Mesenchymal stem cell (in vitro differentiated cells and primary cell): Measurements from ENCODE around the gene ITPKC.

Source experiments
- DNase-seq: peaks from one replicate; pipeline ENCODE4 v3.0.0-alpha.2; 2013
- H2AFZ ChIP-seq: one replicate; pipeline ENCODE4 v1.6.1; 2013; ENCODE audit warnings: low read depth, mild to moderate bottlenecking, control low read depth, inconsistent platforms, low read length, moderate library complexity
- H2AK5ac ChIP-seq: 2 replicates; pipeline ENCODE4 v1.6.1; 2013; ENCODE audit warnings: low read length, moderate library complexity, mild to moderate bottlenecking, inconsistent platforms; ENCODE audit not compliant: severe bottlenecking
- H2BK120ac ChIP-seq: one replicate; pipeline ENCODE4 v1.6.1; 2013; ENCODE audit warnings: low read depth, mild to moderate bottlenecking, inconsistent platforms, low read length, moderate library complexity
- H2BK12ac ChIP-seq, 2 experiments: one replicate each; pipeline ENCODE4 v1.6.1; 2013; ENCODE audit warnings: inconsistent platforms in 2 of 2, low read length in 2 of 2, mild to moderate bottlenecking in 2 of 2, moderate library complexity in 2 of 2, control low read depth in 1 of 2
- H2BK15ac ChIP-seq: one replicate; pipeline ENCODE4 v1.6.1; 2013; ENCODE audit warnings: mild to moderate bottlenecking, low read depth, inconsistent platforms; ENCODE audit not compliant: poor library complexity, severe bottlenecking
- H2BK5ac ChIP-seq: 2 replicates; pipeline ENCODE4 v1.6.1; 2013; ENCODE audit warnings: low read depth, mild to moderate bottlenecking, low read length, control low read depth, inconsistent platforms; ENCODE audit not compliant: poor library complexity, severe bottlenecking
- H3K14ac ChIP-seq, 2 experiments: one replicate each; pipeline ENCODE4 v1.6.1; 2013; ENCODE audit warnings: inconsistent platforms in 2 of 2, low read length in 2 of 2, control low read depth in 1 of 2, mild to moderate bottlenecking in 1 of 2, moderate library complexity in 1 of 2
- H3K18ac ChIP-seq, 2 experiments: one replicate each; pipeline ENCODE4 v1.6.1; 2013; ENCODE audit warnings: inconsistent platforms in 2 of 2, low read length in 2 of 2, control low read depth in 1 of 2, low read depth in 1 of 2, mild to moderate bottlenecking in 1 of 2
- H3K23ac ChIP-seq, 2 experiments: one replicate each; pipeline ENCODE4 v1.6.1; 2013; ENCODE audit warnings: inconsistent platforms in 2 of 2, low read length in 2 of 2, mild to moderate bottlenecking in 2 of 2, moderate library complexity in 2 of 2, control low read depth in 1 of 2
- H3K27ac ChIP-seq: 2 replicates; pipeline ENCODE4 v1.5.1; 2013; ENCODE audit warnings: mild to moderate bottlenecking, moderate library complexity, low read length, control low read depth, inconsistent platforms; ENCODE audit not compliant: poor library complexity, severe bottlenecking
- H3K27me3 ChIP-seq, 2 experiments: 2 replicates each; pipeline versions ENCODE4 v1.6.1 to v1.7.0; 2013; ENCODE audit warnings: low read length in 2 of 2, mild to moderate bottlenecking in 2 of 2, moderate library complexity in 2 of 2, control low read depth in 1 of 2, inconsistent platforms in 1 of 2; ENCODE audit not compliant: control insufficient read depth in 1 of 2, insufficient read depth in 1 of 2
- H3K36me3 ChIP-seq, 2 experiments: 2 replicates each; pipeline versions ENCODE4 v1.6.1 to v1.7.0; 2013; ENCODE audit warnings: low read length in 2 of 2, control low read depth in 1 of 2, inconsistent platforms in 1 of 2, low read depth in 1 of 2, mild to moderate bottlenecking in 1 of 2; ENCODE audit not compliant: insufficient read depth in 2 of 2, control insufficient read depth in 1 of 2
- H3K4ac ChIP-seq, 2 experiments: one replicate each; pipeline ENCODE4 v1.6.1; 2013; ENCODE audit warnings: inconsistent platforms in 2 of 2, low read length in 2 of 2, mild to moderate bottlenecking in 2 of 2, moderate library complexity in 2 of 2, control low read depth in 1 of 2, low read depth in 1 of 2
- H3K4me1 ChIP-seq: 2 replicates; pipeline ENCODE4 v1.6.1; 2013; ENCODE audit warnings: low read depth, low read length, control low read depth; ENCODE audit not compliant: control insufficient read depth, insufficient read depth
- H3K4me2 ChIP-seq: 2 replicates; pipeline ENCODE4 v1.6.1; 2013; ENCODE audit warnings: low read length, mild to moderate bottlenecking, inconsistent platforms; ENCODE audit not compliant: poor library complexity, severe bottlenecking
- H3K4me3 ChIP-seq, 2 experiments: 2 replicates each; pipeline versions ENCODE4 v1.5.1 to v1.7.0; 2013; ENCODE audit warnings: low read length in 2 of 2, mild to moderate bottlenecking in 2 of 2, control low read depth in 1 of 2, low read depth in 1 of 2; ENCODE audit not compliant: insufficient read depth in 1 of 2
- H3K79me1 ChIP-seq: replicated peaks from 2 replicates; pipeline ENCODE4 v1.6.1; 2013; ENCODE audit warnings: mild to moderate bottlenecking, control low read depth, low read length, inconsistent platforms; ENCODE audit not compliant: poor library complexity, severe bottlenecking
- H3K9ac ChIP-seq: 2 replicates; pipeline ENCODE4 v1.7.0; 2013; ENCODE audit warnings: mild to moderate bottlenecking, low read length, moderate library complexity
- H3K9me3 ChIP-seq: 2 replicates; pipeline ENCODE4 v1.7.0; 2013; ENCODE audit warnings: mild to moderate bottlenecking, low read length; ENCODE audit not compliant: control insufficient read depth
- H4K8ac ChIP-seq: one replicate; pipeline ENCODE4 v1.6.1; 2013; ENCODE audit warnings: inconsistent platforms, mild to moderate bottlenecking, low read length, moderate library complexity
- H4K91ac ChIP-seq: one replicate; pipeline ENCODE4 v1.6.1; 2013; ENCODE audit warnings: mild to moderate bottlenecking, low read length, inconsistent platforms
- WGBS: methylation state at CpG from one replicate; pipeline ENCODE4 v1.1.7; 2013; ENCODE audit warnings: mixed read lengths; 5-methylcytosine and 5-hydroxymethylcytosine counted together

The ITPKC gene

DNA sequence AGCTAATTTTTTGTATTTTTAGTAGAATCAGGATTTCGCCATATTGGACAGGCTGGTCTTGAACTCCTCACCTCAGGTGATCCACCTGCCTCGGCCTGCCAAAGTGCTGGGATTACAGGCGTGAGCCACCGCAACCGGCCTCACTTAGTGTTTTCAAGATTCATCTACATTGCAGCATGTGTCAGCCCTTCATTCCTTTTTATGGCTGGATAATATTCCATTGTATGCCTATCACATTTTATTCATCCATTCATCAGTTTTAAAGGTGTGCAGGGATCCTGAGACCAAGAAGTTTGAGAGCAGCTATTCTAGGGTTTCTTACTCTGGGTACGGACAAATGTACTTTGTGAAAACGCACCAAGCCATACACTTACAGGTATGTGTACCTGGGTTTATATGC lies 9.3 kb upstream of the ITPKC start:
- peaks cover 50 to 71% of the 10 kb centered on the region in 2 experiments for H3K36me3 ChIP-seq
- no peak overlapping the region for H3K14ac ChIP-seq
- DNase-seq = no peak
- no peak overlapping the region for H2BK15ac ChIP-seq
- peaks cover 19% of the 10 kb centered on the region for H3K79me1 ChIP-seq
- H2BK120ac ChIP-seq = no peak overlapping the region
- 98% methylated on average over 7 of the region's 7 CpGs for WGBS
- no peaks in the 10 kb centered on the region for H3K27me3 ChIP-seq
- no peaks in the 10 kb centered on the region for H3K9me3 ChIP-seq
- no peak overlapping the region for H2AK5ac ChIP-seq
- no peak overlapping the region for H3K9ac ChIP-seq
- no peak overlapping the region for H3K18ac ChIP-seq
- no peak overlapping the region for H3K4me2 ChIP-seq
- H2BK5ac ChIP-seq = no peak overlapping the region
- H4K8ac ChIP-seq = no peak overlapping the region
- H3K4me3 ChIP-seq = no peak overlapping the region
- H3K27ac ChIP-seq = no peak overlapping the region
- H3K4me1 ChIP-seq = peaks cover 1% of the 10 kb centered on the region
- H4K91ac ChIP-seq = no peak overlapping the region
- no peak overlapping the region for H2BK12ac ChIP-seq
- H3K23ac ChIP-seq = no peak overlapping the region
- H3K4ac ChIP-seq = no peak overlapping the region
- no peak overlapping the region for H2AFZ ChIP-seq

DNA sequence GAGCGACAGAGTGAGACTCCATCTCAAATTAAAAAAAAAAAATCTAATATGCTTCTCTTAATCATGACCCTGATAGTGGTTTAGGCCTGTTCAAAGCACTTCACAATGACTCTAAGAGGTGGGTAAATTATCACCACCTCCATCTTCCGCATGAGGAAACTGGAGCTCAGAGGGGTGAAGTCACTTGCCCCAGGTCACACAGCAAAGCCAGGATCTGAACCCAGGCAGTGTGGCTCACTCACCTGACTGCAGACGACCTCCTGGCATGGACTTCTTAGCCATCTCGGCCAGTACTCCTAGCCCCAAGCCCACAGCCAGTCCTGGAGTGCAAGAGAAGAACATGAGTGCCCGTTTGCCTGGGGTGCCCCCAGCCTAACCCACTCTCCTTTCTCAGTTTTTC lies 7.1 kb upstream of the ITPKC start:
- H4K91ac ChIP-seq = no peak overlapping the region
- no peaks in the 10 kb centered on the region for H3K27me3 ChIP-seq
- peaks cover 36 to 52% of the 10 kb centered on the region in 2 experiments for H3K36me3 ChIP-seq
- WGBS = 93% methylated on average over 5 of the region's 5 CpGs
- no peak overlapping the region for H3K27ac ChIP-seq
- H2BK5ac ChIP-seq = no peak overlapping the region
- no peaks in the 10 kb centered on the region for H3K9me3 ChIP-seq
- no peak overlapping the region for H4K8ac ChIP-seq
- H3K4me2 ChIP-seq = no peak overlapping the region
- H3K4me1 ChIP-seq = peaks cover 8% of the 10 kb centered on the region
- no peak overlapping the region for H2AK5ac ChIP-seq
- no peak overlapping the region for H3K9ac ChIP-seq
- H3K14ac ChIP-seq = no peak overlapping the region
- no peak for DNase-seq
- H3K4ac ChIP-seq = no peak overlapping the region
- H3K4me3 ChIP-seq = no peak overlapping the region
- H3K79me1 ChIP-seq = peaks cover 24% of the 10 kb centered on the region
- H2AFZ ChIP-seq = no peak overlapping the region
- no peak overlapping the region for H3K23ac ChIP-seq
- H2BK120ac ChIP-seq = no peak overlapping the region
- H2BK12ac ChIP-seq = no peak overlapping the region
- H3K18ac ChIP-seq = no peak overlapping the region
- no peak overlapping the region for H2BK15ac ChIP-seq

DNA sequence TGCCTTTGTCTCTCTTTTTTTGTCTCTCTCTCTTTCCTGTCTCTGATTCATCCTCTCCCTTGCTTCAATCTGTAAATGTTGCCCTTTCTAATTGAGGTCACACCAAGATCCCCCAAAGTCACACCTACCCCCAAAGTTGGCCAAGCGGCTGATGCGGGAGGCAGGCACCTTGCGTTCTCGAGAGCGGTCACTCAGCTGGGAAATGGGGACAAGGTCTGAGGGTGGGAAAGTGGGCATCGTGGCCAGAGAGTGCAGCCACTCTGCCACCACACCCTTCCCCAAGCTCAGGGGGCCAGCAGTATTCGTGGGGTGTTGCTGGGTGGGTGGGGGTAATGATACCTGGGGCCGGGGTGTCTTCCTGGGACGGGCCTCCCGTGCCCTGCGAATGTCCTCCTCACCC lies 3.0 kb upstream of the ITPKC start:
- peak overlapping the region; percentile 48 for H4K91ac ChIP-seq
- no peak overlapping the region for H2AFZ ChIP-seq
- H2BK15ac ChIP-seq = peak overlapping the region; percentile 97
- peak overlapping the region; percentile 81 to 94 for H3K18ac ChIP-seq
- H2BK12ac ChIP-seq = peak overlapping the region; percentile 82
- peak overlapping the region; percentile 21 for H2AK5ac ChIP-seq
- H3K9me3 ChIP-seq = no peaks in the 10 kb centered on the region
- H3K4me2 ChIP-seq = peak overlapping the region; percentile 80
- H3K27ac ChIP-seq = peak overlapping the region; percentile 81
- peak overlapping the region in 1 of 2 experiments; percentile 98 for H3K4me3 ChIP-seq
- peaks cover 15% of the 10 kb centered on the region for H3K79me1 ChIP-seq
- peak overlapping the region; percentile 96 for H2BK120ac ChIP-seq
- no peak overlapping the region for H2BK5ac ChIP-seq
- peak overlapping the region; percentile 92 for H4K8ac ChIP-seq
- no peak overlapping the region for H3K23ac ChIP-seq
- peak overlapping the region; percentile 89 for H3K4ac ChIP-seq
- peak overlapping the region in 1 of 2 experiments; percentile 50 for H3K14ac ChIP-seq
- peaks cover 17 to 30% of the 10 kb centered on the region in 2 experiments for H3K36me3 ChIP-seq
- H3K27me3 ChIP-seq = no peaks in the 10 kb centered on the region
- H3K4me1 ChIP-seq = peaks cover 17% of the 10 kb centered on the region
- 90% methylated on average over 2 of the region's 11 CpGs for WGBS
- DNase-seq = no peak
- no peak overlapping the region for H3K9ac ChIP-seq

DNA sequence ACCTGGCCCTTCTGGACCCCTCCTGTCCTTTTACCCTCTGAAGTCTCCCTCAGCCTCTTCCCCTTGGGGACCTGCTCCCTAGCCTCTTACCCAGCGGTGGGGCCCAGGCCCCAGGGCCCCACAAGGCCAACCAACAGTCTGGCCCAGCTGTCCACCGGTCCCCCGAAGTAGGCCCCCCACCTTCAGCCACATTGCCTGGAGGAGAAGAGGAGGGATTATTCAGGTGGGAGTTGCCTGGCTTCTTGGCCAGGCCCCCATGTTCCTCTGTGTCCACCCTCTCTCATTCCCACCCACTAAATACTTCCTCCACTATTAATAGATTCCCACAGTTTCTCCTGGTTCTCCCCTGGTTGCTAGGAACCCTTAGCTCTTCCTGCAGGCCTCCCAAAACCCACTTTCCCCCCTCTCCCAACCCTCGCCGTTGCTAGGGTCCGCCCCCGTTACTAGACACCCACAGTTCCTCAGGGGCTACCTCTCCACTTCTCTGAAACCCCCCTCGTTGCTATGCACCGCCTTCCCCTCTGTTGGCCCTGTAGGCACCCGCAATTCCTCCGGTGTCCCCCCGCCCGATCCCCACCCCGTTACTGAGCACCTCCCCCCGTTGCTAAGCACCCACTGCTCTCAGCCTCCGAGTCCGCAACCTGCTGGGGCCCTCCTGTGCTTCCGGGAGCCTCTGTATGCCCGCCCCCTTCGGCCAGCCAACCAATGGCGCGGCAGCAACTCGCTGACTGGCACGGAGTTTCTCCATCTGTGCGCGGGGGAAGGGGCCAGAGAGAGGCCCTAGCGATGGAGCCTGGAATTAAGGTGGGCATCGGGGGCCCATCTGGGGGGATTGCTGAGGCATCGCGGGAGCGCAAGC lies 2.2 kb upstream of the ITPKC start:
- peak overlapping the region; percentile 85 for H3K4me2 ChIP-seq
- peak overlapping the region; percentile 92 for H4K8ac ChIP-seq
- H3K79me1 ChIP-seq = peaks cover 15% of the 10 kb centered on the region
- H2BK15ac ChIP-seq = peak overlapping the region; percentile 97
- peak overlapping the region; percentile 83 to 99 for H2BK12ac ChIP-seq
- peak overlapping the region in 1 of 2 experiments; percentile 90 for H3K23ac ChIP-seq
- no peaks in the 10 kb centered on the region for H3K27me3 ChIP-seq
- peak overlapping the region; percentile 96 for H2BK120ac ChIP-seq
- peak overlapping the region; percentile 94 to 100 for H3K18ac ChIP-seq
- peak overlapping the region; percentile 89 to 98 for H3K4ac ChIP-seq
- H2BK5ac ChIP-seq = peak overlapping the region; percentile 90
- H3K4me1 ChIP-seq = peaks cover 20% of the 10 kb centered on the region
- H3K27ac ChIP-seq = peak overlapping the region; percentile 95
- H2AFZ ChIP-seq = peak overlapping the region; percentile 15
- H2AK5ac ChIP-seq = peak overlapping the region; percentile 21
- DNase-seq = peak; percentile 95
- WGBS = 8% methylated on average over 31 of the region's 31 CpGs
- no peaks in the 10 kb centered on the region for H3K9me3 ChIP-seq
- H3K4me3 ChIP-seq = peak overlapping the region; percentile 54 to 98
- H3K14ac ChIP-seq = peak overlapping the region in 1 of 2 experiments; percentile 44
- peak overlapping the region; percentile 98 for H4K91ac ChIP-seq
- H3K9ac ChIP-seq = peak overlapping the region; percentile 86
- peaks cover 17 to 22% of the 10 kb centered on the region in 2 experiments for H3K36me3 ChIP-seq
